ENCODE results near the gene APOA5. TPM values are rescaled to one million over a fixed set of nuclear protein-coding genes. Genes with fewer than 3 reads are reported as not detected.

Gene APOA5
- total and polyA plus RNA-seq, 2 experiments from 2014 or later, result 0.18 to 0.35 TPM

GRCh38 chr11:116838321-116839084 lies 46.8 kb upstream of the APOA5 start:
- no peak overlapping the region for H3K4me3 ChIP-seq
- DNase-seq (ENCODE audit: low spot score), result no peak
- no peak for ATAC-seq
- peaks cover 6% of the 10 kb centered on the region; the same call in 1 of the 2 replicates for H3K4me1 ChIP-seq (ENCODE audit: insufficient read depth)
- no peaks in the 10 kb centered on the region for H3K36me3 ChIP-seq (ENCODE audit: insufficient read depth)
- H4K20me1 ChIP-seq (replicated peaks; ENCODE audit: insufficient read depth), result no peaks in the 10 kb centered on the region
- no peak overlapping the region for H3K4me2 ChIP-seq
- Mint-ChIP-seq H3K36me3 (ENCODE audit: low read depth) (peaks cover 7% of the 10 kb centered on the region; the same call in 1 of the 3 replicates), H3K4me1 (peaks cover 35% of the 10 kb centered on the region), H3K4me3 (no peak overlapping the region; the same call in 2 of the 3 replicates), H3K27me3 (ENCODE audit: insufficient read depth, low read depth, poor library complexity) (peaks cover 16% of the 10 kb centered on the region), H3K9me3 (no peaks in the 10 kb centered on the region), H3K27ac (no peak overlapping the region)
- H3K79me2 ChIP-seq (replicated peaks; ENCODE audit: insufficient read depth), result no peaks in the 10 kb centered on the region
- no peaks in the 10 kb centered on the region for H3K27me3 ChIP-seq (ENCODE audit: insufficient read depth)
- no peak overlapping the region for H2AFZ ChIP-seq
- 0 out of 2 replicates have a peak, but pooled peaks cover 3% of the 10 kb centered on the region for H3F3A ChIP-seq (replicated peaks; ENCODE audit: low read depth)
- H3K27ac ChIP-seq (ENCODE audit: low read depth), result no peak overlapping the region
- no peaks in the 10 kb centered on the region for H3K9me2 ChIP-seq (ENCODE audit: insufficient read depth)
- TF ChIP-seq CTCF (conservative IDR thresholded peaks at IDR 0.05; ENCODE audit: low read depth in 2 of 2) (no peak), STAT1 (IDR thresholded peaks at IDR 0.05; ENCODE audit: unreplicated experiment) (no peak), NANOG (IDR thresholded peaks at IDR 0.05; ENCODE audit: borderline replicate concordance) (no peak), CREB1 (CRISPR knock-in tag; IDR thresholded peaks at IDR 0.05; ENCODE audit: low read depth) (no peak), JUNB (IDR thresholded peaks at IDR 0.05; ENCODE audit: unreplicated experiment) (no peak), ZNF331 (CRISPR knock-in tag; IDR thresholded peaks at IDR 0.05; ENCODE audit: low read depth) (no peak), POLR2AphosphoS5 (IDR thresholded peaks at IDR 0.05; ENCODE audit: low read depth) (no peak), EZH2phosphoT487 (IDR thresholded peaks at IDR 0.05; ENCODE audit: unreplicated experiment) (no peak), ZNF114 (CRISPR knock-in tag; IDR thresholded peaks at IDR 0.05) (no peak), EZH2 (IDR thresholded peaks at IDR 0.05; ENCODE audit: low read depth, unreplicated experiment) (no peak)
- TF ChIP-seq, protein P1, sequence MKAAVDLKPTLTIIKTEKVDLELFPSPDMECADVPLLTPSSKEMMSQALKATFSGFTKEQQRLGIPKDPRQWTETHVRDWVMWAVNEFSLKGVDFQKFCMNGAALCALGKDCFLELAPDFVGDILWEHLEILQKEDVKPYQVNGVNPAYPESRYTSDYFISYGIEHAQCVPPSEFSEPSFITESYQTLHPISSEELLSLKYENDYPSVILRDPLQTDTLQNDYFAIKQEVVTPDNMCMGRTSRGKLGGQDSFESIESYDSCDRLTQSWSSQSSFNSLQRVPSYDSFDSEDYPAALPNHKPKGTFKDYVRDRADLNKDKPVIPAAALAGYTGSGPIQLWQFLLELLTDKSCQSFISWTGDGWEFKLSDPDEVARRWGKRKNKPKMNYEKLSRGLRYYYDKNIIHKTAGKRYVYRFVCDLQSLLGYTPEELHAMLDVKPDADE (IDR thresholded peaks at IDR 0.05), result no peak
- TF ChIP-seq, protein P2, sequence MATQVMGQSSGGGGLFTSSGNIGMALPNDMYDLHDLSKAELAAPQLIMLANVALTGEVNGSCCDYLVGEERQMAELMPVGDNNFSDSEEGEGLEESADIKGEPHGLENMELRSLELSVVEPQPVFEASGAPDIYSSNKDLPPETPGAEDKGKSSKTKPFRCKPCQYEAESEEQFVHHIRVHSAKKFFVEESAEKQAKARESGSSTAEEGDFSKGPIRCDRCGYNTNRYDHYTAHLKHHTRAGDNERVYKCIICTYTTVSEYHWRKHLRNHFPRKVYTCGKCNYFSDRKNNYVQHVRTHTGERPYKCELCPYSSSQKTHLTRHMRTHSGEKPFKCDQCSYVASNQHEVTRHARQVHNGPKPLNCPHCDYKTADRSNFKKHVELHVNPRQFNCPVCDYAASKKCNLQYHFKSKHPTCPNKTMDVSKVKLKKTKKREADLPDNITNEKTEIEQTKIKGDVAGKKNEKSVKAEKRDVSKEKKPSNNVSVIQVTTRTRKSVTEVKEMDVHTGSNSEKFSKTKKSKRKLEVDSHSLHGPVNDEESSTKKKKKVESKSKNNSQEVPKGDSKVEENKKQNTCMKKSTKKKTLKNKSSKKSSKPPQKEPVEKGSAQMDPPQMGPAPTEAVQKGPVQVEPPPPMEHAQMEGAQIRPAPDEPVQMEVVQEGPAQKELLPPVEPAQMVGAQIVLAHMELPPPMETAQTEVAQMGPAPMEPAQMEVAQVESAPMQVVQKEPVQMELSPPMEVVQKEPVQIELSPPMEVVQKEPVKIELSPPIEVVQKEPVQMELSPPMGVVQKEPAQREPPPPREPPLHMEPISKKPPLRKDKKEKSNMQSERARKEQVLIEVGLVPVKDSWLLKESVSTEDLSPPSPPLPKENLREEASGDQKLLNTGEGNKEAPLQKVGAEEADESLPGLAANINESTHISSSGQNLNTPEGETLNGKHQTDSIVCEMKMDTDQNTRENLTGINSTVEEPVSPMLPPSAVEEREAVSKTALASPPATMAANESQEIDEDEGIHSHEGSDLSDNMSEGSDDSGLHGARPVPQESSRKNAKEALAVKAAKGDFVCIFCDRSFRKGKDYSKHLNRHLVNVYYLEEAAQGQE (IDR thresholded peaks at IDR 0.05; ENCODE audit: unreplicated experiment), result no peak
- TF ChIP-seq, protein P3, sequence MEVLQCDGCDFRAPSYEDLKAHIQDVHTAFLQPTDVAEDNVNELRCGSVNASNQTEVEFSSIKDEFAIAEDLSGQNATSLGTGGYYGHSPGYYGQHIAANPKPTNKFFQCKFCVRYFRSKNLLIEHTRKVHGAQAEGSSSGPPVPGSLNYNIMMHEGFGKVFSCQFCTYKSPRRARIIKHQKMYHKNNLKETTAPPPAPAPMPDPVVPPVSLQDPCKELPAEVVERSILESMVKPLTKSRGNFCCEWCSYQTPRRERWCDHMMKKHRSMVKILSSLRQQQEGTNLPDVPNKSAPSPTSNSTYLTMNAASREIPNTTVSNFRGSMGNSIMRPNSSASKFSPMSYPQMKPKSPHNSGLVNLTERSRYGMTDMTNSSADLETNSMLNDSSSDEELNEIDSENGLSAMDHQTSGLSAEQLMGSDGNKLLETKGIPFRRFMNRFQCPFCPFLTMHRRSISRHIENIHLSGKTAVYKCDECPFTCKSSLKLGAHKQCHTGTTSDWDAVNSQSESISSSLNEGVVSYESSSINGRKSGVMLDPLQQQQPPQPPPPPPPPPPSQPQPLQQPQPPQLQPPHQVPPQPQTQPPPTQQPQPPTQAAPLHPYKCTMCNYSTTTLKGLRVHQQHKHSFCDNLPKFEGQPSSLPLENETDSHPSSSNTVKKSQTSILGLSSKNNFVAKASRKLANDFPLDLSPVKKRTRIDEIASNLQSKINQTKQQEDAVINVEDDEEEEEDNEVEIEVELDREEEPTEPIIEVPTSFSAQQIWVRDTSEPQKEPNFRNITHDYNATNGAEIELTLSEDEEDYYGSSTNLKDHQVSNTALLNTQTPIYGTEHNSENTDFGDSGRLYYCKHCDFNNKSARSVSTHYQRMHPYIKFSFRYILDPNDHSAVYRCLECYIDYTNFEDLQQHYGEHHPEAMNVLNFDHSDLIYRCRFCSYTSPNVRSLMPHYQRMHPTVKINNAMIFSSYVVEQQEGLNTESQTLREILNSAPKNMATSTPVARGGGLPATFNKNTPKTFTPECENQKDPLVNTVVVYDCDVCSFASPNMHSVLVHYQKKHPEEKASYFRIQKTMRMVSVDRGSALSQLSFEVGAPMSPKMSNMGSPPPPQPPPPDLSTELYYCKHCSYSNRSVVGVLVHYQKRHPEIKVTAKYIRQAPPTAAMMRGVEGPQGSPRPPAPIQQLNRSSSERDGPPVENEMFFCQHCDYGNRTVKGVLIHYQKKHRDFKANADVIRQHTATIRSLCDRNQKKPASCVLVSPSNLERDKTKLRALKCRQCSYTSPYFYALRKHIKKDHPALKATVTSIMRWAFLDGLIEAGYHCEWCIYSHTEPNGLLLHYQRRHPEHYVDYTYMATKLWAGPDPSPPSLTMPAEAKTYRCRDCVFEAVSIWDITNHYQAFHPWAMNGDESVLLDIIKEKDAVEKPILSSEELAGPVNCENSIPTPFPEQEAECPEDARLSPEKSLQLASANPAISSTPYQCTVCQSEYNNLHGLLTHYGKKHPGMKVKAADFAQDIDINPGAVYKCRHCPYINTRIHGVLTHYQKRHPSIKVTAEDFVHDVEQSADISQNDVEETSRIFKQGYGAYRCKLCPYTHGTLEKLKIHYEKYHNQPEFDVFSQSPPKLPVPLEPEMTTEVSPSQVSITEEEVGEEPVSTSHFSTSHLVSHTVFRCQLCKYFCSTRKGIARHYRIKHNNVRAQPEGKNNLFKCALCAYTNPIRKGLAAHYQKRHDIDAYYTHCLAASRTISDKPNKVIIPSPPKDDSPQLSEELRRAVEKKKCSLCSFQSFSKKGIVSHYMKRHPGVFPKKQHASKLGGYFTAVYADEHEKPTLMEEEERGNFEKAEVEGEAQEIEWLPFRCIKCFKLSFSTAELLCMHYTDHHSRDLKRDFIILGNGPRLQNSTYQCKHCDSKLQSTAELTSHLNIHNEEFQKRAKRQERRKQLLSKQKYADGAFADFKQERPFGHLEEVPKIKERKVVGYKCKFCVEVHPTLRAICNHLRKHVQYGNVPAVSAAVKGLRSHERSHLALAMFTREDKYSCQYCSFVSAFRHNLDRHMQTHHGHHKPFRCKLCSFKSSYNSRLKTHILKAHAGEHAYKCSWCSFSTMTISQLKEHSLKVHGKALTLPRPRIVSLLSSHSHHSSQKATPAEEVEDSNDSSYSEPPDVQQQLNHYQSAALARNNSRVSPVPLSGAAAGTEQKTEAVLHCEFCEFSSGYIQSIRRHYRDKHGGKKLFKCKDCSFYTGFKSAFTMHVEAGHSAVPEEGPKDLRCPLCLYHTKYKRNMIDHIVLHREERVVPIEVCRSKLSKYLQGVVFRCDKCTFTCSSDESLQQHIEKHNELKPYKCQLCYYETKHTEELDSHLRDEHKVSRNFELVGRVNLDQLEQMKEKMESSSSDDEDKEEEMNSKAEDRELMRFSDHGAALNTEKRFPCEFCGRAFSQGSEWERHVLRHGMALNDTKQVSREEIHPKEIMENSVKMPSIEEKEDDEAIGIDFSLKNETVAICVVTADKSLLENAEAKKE (CRISPR knock-in tag; IDR thresholded peaks at IDR 0.05), result no peak
